ENCODE results near the gene PDE10A. TPM values are rescaled to one million over a fixed set of nuclear protein-coding genes. Genes with fewer than 3 reads are reported as not detected.
A peak's percentile ranks its signal among the peaks of the same experiment; 100 is the strongest.
"Not testable (repeated sequence)": the region's sequence is repeated elsewhere in the genome, so short reads cannot be mapped to it uniquely, and the experiment has no call there.

PDE10A gene
- total and polyA plus RNA-seq, 9 donors = 5.5 to 10.9 (median 8.0) TPM

GRCh38 chr6:165519316-165519715 is 143.7 kb downstream of the PDE10A start:
- H3K9me3 ChIP-seq (replicated peaks; ENCODE audit: control insufficient read depth, low read depth, low read length) = no peaks in the 10 kb centered on the region
- no peak overlapping the region for H3K4me3 ChIP-seq (ENCODE audit: low read length)
- no peaks in the 10 kb centered on the region for H3K36me3 ChIP-seq (ENCODE audit: control insufficient read depth, insufficient read depth, low read length)
- H3K4me1 ChIP-seq (ENCODE audit: control insufficient read depth, insufficient read depth, low read length) = no peaks in the 10 kb centered on the region
- no CpG with 5 or more reads among the region's 3 CpGs for WGBS (ENCODE audit: insufficient coverage)
- H3K27ac ChIP-seq (ENCODE audit: low read length) = no peak overlapping the region
- no peaks in the 10 kb centered on the region for H3K27me3 ChIP-seq (ENCODE audit: control insufficient read depth, insufficient read depth, low read length)
- no peak for DNase-seq

- no peaks in the 10 kb centered on the region for H3K36me3 ChIP-seq (ENCODE audit: control insufficient read depth, insufficient read depth, low read length)
- H3K27me3 ChIP-seq (ENCODE audit: control insufficient read depth, insufficient read depth, low read length) = no peaks in the 10 kb centered on the region
- no peak for DNase-seq
- no peak overlapping the region for H3K27ac ChIP-seq (ENCODE audit: low read length)
- H3K4me3 ChIP-seq (ENCODE audit: low read length) = no peak overlapping the region
- no peaks in the 10 kb centered on the region for H3K4me1 ChIP-seq (ENCODE audit: control insufficient read depth, insufficient read depth, low read length)
- no peaks in the 10 kb centered on the region for H3K9me3 ChIP-seq (replicated peaks; ENCODE audit: control insufficient read depth, low read depth, low read length)
- WGBS (ENCODE audit: insufficient coverage) = 67% methylated on average over 1 of the region's 6 CpGs
These were observed 146.9 kb downstream of the PDE10A start for GRCh38 chr6:165515963-165516624.

- no peak for DNase-seq
- no peaks in the 10 kb centered on the region for H3K36me3 ChIP-seq (ENCODE audit: control insufficient read depth, insufficient read depth, low read length)
- 100% methylated on average over 1 of the region's 4 CpGs for WGBS (ENCODE audit: insufficient coverage)
These were observed 148.4 kb downstream of the PDE10A start for GRCh38 chr6:165514621-165515020.

DNA sequence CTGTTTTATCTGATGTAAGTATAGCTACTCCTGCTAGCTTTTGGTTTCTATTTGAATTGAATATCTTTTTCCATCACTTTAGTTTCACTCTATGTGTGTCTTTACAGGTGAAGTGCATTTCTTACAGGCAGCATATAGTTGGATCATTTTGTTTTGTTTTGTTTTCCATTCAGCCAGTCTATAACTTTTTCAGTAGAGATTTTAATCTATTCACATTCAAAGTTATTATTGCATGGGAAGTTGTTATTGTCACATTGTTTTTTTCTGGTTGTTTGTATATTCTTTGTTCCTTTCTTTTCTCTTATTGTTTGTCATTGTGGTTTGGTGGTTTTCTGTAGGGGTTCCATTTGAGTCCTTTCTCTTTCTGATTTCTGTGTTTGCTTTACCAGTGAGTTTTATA is 151.2 kb downstream of the PDE10A start:
- no peaks in the 10 kb centered on the region for H3K27me3 ChIP-seq (ENCODE audit: control insufficient read depth, insufficient read depth, low read length)
- H3K4me1 ChIP-seq (ENCODE audit: control insufficient read depth, insufficient read depth, low read length) = no peaks in the 10 kb centered on the region
- no peak overlapping the region for H3K4me3 ChIP-seq (ENCODE audit: low read length)
- H3K9me3 ChIP-seq (replicated peaks; ENCODE audit: control insufficient read depth, low read depth, low read length) = no peaks in the 10 kb centered on the region
- H3K36me3 ChIP-seq (ENCODE audit: control insufficient read depth, insufficient read depth, low read length) = no peaks in the 10 kb centered on the region
- DNase-seq = no peak
- H3K27ac ChIP-seq (ENCODE audit: low read length) = no peak overlapping the region

More at GRCh38 chr6:165514621-165515020, 148.4 kb downstream of the PDE10A start:
- Histone ChIP-seq H3K4me3 (ENCODE audit: low read length) (no peak overlapping the region), H3K27me3 (ENCODE audit: control insufficient read depth, insufficient read depth, low read length) (no peaks in the 10 kb centered on the region), H3K4me1 (ENCODE audit: control insufficient read depth, insufficient read depth, low read length) (no peaks in the 10 kb centered on the region), H3K9me3 (replicated peaks; ENCODE audit: control insufficient read depth, low read depth, low read length) (no peaks in the 10 kb centered on the region), H3K27ac (ENCODE audit: low read length) (no peak overlapping the region)

DNA sequence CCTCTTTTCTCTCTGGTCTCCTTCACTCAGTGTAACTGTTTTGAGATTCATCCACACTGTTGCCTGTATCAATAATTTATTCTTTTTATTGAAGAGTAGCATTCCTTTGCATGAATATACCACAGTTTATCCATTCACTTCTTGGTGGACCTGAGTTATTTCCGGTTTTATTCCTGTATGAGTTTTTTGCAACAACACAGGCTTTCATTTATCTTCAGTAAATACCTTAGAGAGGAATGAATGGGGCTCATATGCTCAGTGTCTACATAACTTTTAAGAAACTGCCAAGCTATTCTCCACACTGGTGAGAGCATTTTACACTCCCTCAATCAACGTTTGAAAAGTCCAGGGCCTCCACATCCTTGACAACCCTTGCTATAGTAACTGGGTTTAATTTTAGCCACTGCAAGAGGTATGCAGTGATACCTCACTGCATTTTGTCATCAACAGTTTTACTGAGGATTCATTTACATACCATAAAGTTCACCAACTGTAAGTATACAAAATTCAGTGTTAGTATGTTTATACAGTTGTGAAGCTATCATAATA is 154.6 kb downstream of the PDE10A start:
- DNase-seq = no peak
- H3K4me1 ChIP-seq (ENCODE audit: control insufficient read depth, insufficient read depth, low read length) = no peaks in the 10 kb centered on the region
- H3K27me3 ChIP-seq (ENCODE audit: control insufficient read depth, insufficient read depth, low read length) = no peaks in the 10 kb centered on the region
- H3K4me3 ChIP-seq (ENCODE audit: low read length) = no peak overlapping the region
- H3K9me3 ChIP-seq (replicated peaks; ENCODE audit: control insufficient read depth, low read depth, low read length) = no peaks in the 10 kb centered on the region
- H3K36me3 ChIP-seq (ENCODE audit: control insufficient read depth, insufficient read depth, low read length) = no peaks in the 10 kb centered on the region
- H3K27ac ChIP-seq (ENCODE audit: low read length) = no peak overlapping the region
- WGBS (ENCODE audit: insufficient coverage) = no CpG with 5 or more reads among the region's 2 CpGs

GRCh38 chr6:165506657-165507056 is 156.4 kb downstream of the PDE10A start:
- Histone ChIP-seq H3K27me3 (ENCODE audit: control insufficient read depth, insufficient read depth, low read length) (no peaks in the 10 kb centered on the region), H3K36me3 (ENCODE audit: control insufficient read depth, insufficient read depth, low read length) (no peaks in the 10 kb centered on the region), H3K9me3 (replicated peaks; ENCODE audit: control insufficient read depth, low read depth, low read length) (no peaks in the 10 kb centered on the region), H3K27ac (ENCODE audit: low read length) (no peak overlapping the region), H3K4me3 (ENCODE audit: low read length) (no peak overlapping the region), H3K4me1 (ENCODE audit: control insufficient read depth, insufficient read depth, low read length) (no peaks in the 10 kb centered on the region)
- WGBS (ENCODE audit: insufficient coverage) = no CpG with 5 or more reads among the region's 2 CpGs
- no peak for DNase-seq

GRCh38 chr6:165500214-165500907 is 162.7 kb downstream of the PDE10A start:
- not testable (repeated sequence) for DNase-seq; H3K36me3 ChIP-seq (ENCODE audit: control insufficient read depth, insufficient read depth, low read length)
- no CpG with 5 or more reads among the region's 6 CpGs for WGBS (ENCODE audit: insufficient coverage)

DNA sequence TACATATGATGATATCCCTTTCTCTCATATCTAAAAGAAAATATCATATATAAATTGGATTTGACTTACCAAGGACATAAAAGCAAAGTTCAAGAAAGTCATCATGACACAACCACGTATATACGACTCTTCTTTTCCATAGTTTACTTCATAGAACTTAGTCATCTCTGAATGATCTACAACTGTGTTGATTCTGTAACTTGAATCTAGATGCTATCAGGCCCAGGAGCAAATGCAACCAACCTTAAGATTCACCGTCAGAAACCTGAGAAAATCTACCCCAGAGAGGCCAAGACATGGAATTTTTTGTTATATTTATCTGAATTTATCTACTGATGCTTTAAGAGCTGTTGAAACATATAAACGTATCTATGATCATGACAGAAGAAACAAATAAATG is 165.6 kb downstream of the PDE10A start:
- DNase-seq = no peak
- no peak overlapping the region for H3K27ac ChIP-seq (ENCODE audit: low read length)
- H3K4me1 ChIP-seq (ENCODE audit: control insufficient read depth, insufficient read depth, low read length) = no peaks in the 10 kb centered on the region
- H3K36me3 ChIP-seq (ENCODE audit: control insufficient read depth, insufficient read depth, low read length) = no peaks in the 10 kb centered on the region
- H3K27me3 ChIP-seq (ENCODE audit: control insufficient read depth, insufficient read depth, low read length) = no peaks in the 10 kb centered on the region
- H3K9me3 ChIP-seq (replicated peaks; ENCODE audit: control insufficient read depth, low read depth, low read length) = peaks cover 2% of the 10 kb centered on the region
- no CpG with 5 or more reads among the region's 4 CpGs for WGBS (ENCODE audit: insufficient coverage)
- no peak overlapping the region for H3K4me3 ChIP-seq (ENCODE audit: low read length)

More at GRCh38 chr6:165500214-165500907, 162.7 kb downstream of the PDE10A start:
- not testable (repeated sequence) for H3K4me1 ChIP-seq (ENCODE audit: control insufficient read depth, insufficient read depth, low read length); H3K27ac ChIP-seq (ENCODE audit: low read length); H3K27me3 ChIP-seq (ENCODE audit: control insufficient read depth, insufficient read depth, low read length); H3K9me3 ChIP-seq (replicated peaks; ENCODE audit: control insufficient read depth, low read depth, low read length); H3K4me3 ChIP-seq (ENCODE audit: low read length)

DNA sequence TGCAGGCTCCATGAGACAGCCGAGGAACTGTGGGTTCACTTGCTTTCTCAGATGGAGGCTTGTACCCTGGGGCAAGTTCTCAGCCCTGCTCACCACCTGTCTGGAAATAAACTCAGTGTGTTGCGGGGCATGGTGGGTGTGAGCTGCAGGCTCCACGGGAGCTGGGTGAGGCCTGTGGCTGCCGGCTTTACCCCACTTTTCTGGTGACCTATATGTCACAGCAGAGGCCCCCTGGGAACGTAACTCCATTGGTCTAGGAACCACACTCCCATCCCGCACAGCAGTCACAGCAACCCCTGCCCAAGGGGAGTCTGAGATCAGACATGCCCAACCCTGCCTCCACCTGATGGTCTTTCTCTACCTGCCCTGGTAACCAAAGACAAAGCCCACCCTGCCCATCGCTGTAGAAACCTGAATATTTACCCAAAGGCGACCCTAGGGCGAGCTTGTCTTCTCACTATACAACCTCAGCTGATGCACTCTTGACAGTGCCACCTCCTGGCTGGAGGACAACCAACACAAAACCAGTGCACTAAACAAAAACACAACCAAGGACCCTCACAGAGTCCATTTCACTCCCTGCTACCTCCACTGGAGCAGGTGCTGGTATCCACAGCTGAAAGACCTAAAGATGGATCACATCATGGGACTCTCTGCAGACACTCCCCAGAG is 174.3 kb downstream of the PDE10A start:
- no peaks in the 10 kb centered on the region for H3K36me3 ChIP-seq (ENCODE audit: control insufficient read depth, insufficient read depth, low read length)
- no peaks in the 10 kb centered on the region for H3K4me1 ChIP-seq (ENCODE audit: control insufficient read depth, insufficient read depth, low read length)
- no peaks in the 10 kb centered on the region for H3K27me3 ChIP-seq (ENCODE audit: control insufficient read depth, insufficient read depth, low read length)
- no peak overlapping the region for H3K27ac ChIP-seq (ENCODE audit: low read length)
- no peak overlapping the region for H3K4me3 ChIP-seq (ENCODE audit: low read length)
- no peak for DNase-seq
- 85% methylated on average over 9 of the region's 9 CpGs for WGBS (ENCODE audit: insufficient coverage)
- peaks cover 2% of the 10 kb centered on the region for H3K9me3 ChIP-seq (replicated peaks; ENCODE audit: control insufficient read depth, low read depth, low read length)

- no peaks in the 10 kb centered on the region for H3K9me3 ChIP-seq (replicated peaks; ENCODE audit: control insufficient read depth, low read depth, low read length)
- DNase-seq = peak; percentile 20
These were observed 175.1 kb downstream of the PDE10A start for GRCh38 chr6:165487950-165488349.

More at GRCh38 chr6:165487950-165488349, 175.1 kb downstream of the PDE10A start:
- no peaks in the 10 kb centered on the region for H3K36me3 ChIP-seq (ENCODE audit: control insufficient read depth, insufficient read depth, low read length)
- no peaks in the 10 kb centered on the region for H3K4me1 ChIP-seq (ENCODE audit: control insufficient read depth, insufficient read depth, low read length)
- no peaks in the 10 kb centered on the region for H3K27me3 ChIP-seq (ENCODE audit: control insufficient read depth, insufficient read depth, low read length)
- H3K27ac ChIP-seq (ENCODE audit: low read length) = no peak overlapping the region
- H3K4me3 ChIP-seq (ENCODE audit: low read length) = no peak overlapping the region

Data from muscle of leg (tissue), 11 donors.